Mammary epithelial cell (primary cell): Measurements from ENCODE around the gene TPX2.

Source experiments
- CTCF ChIP-seq, 2 donors: IDR thresholded peaks in 1 of 2; conservative IDR thresholded peaks in 1 of 2; 2 replicates each; pipeline ENCODE4 v1.5.1; 2011 to 2012; ENCODE audit warnings: inconsistent platforms in 2 of 2, low read length in 2 of 2, mild to moderate bottlenecking in 2 of 2, control low read depth in 1 of 2, low read depth in 1 of 2; ENCODE audit not compliant: insufficient read depth in 1 of 2; ENCODE audit errors: extremely low read depth in 1 of 2
- EZH2 ChIP-seq: IDR thresholded peaks from 2 replicates; pipeline ENCODE4 v1.6.1; 2012; ENCODE audit warnings: low read length, inconsistent platforms, borderline replicate concordance

GRCh38 chr20:31820228-31820627 is 81.1 kb downstream of the TPX2 start:
- TF ChIP-seq CTCF (conservative IDR thresholded peaks at IDR 0.05 in 1 of 2, IDR thresholded peaks at IDR 0.05 in 1 of 2; ENCODE audit: extremely low read depth in 1 of 2, insufficient read depth in 1 of 2, low read depth in 1 of 2, low read length in 2 of 2): no peak
- no peak for TF ChIP-seq EZH2
